Endothelial cell of umbilical vein (primary cell): ENCODE measurements around the gene MYLK.

Source experiments
- FOS ChIP-seq: IDR thresholded peaks from 2 replicates; pipeline ENCODE4 v1.6.1; 2011; ENCODE audit warnings: mild to moderate bottlenecking, low read length, moderate library complexity, borderline replicate concordance; ENCODE audit not compliant: insufficient read depth
- POLR2A ChIP-seq: IDR thresholded peaks from 2 replicates; pipeline ENCODE4 v1.6.1; 2012; ENCODE audit warnings: low read depth, mild to moderate bottlenecking, control low read depth, low read length
- POLR2AphosphoS5 ChIP-seq: IDR thresholded peaks from 2 replicates; pipeline ENCODE4 v1.6.1; 2012; ENCODE audit warnings: low read depth, mild to moderate bottlenecking, control low read depth, low read length, moderate library complexity; ENCODE audit not compliant: insufficient read depth
- TF ChIP-seq, protein P1 (sequence below), 2 donors: IDR thresholded peaks; 1 replicate in 1 of 2; 2 replicates in 1 of 2; pipeline ENCODE4 v1.5.1; 2011; ENCODE audit warnings: low read length in 2 of 2, mild to moderate bottlenecking in 2 of 2, moderate library complexity in 2 of 2, control low read depth in 1 of 2, inconsistent platforms in 1 of 2, low read depth in 1 of 2; ENCODE audit not compliant: insufficient read depth in 1 of 2; ENCODE audit errors: extremely low read depth in 1 of 2

DNA sequence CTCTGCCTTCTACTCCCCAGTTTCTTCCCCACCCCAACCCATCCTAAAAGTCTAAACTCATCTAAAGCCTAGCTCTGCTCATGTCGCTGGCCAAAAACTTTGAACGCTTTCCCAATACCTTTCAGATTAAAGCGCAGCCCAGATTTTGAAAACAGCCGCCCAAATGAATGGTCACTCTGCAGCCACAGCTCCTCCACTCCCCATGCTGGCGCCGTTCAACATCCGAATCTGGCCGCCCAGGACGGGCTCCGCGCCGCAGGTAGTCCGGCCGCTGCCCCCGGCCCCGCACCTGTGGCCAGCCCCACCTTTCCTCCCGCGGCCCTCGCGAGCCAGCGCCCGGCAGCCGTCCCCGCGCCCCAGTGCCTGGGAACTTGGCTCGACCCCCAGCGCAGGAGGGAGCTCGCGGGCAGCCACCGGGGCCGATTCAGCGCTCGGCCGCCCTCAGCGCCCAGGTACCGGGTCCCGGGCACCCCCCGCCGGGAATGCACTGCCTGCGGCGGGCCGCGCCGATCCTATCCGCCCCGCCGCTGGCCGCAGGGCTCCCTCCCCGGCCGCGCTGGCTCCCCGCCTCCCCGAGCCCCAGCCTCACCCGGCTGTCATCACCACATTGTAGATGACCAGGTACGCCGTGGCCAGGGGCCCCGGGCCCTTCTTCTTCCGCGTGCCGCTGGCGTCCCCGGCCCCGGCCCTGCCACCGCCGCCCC lies 299.7 kb downstream of the MYLK start:
- TF ChIP-seq, protein P1, sequence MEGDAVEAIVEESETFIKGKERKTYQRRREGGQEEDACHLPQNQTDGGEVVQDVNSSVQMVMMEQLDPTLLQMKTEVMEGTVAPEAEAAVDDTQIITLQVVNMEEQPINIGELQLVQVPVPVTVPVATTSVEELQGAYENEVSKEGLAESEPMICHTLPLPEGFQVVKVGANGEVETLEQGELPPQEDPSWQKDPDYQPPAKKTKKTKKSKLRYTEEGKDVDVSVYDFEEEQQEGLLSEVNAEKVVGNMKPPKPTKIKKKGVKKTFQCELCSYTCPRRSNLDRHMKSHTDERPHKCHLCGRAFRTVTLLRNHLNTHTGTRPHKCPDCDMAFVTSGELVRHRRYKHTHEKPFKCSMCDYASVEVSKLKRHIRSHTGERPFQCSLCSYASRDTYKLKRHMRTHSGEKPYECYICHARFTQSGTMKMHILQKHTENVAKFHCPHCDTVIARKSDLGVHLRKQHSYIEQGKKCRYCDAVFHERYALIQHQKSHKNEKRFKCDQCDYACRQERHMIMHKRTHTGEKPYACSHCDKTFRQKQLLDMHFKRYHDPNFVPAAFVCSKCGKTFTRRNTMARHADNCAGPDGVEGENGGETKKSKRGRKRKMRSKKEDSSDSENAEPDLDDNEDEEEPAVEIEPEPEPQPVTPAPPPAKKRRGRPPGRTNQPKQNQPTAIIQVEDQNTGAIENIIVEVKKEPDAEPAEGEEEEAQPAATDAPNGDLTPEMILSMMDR (IDR thresholded peaks at IDR 0.05; ENCODE audit: extremely low read depth in 1 of 2, insufficient read depth in 1 of 2, low read depth in 1 of 2, low read length in 2 of 2) = peak in 1 of 2 donors; percentile 13
- TF ChIP-seq POLR2A = no peak
- TF ChIP-seq POLR2AphosphoS5 = no peak
- no peak for TF ChIP-seq FOS
